ENCODE results near the gene ZNF556.
"Not testable (repeated sequence)": the region's sequence is repeated elsewhere in the genome, so short reads cannot be mapped to it uniquely, and the experiment has no call there.

Gene ZNF556

DNA sequence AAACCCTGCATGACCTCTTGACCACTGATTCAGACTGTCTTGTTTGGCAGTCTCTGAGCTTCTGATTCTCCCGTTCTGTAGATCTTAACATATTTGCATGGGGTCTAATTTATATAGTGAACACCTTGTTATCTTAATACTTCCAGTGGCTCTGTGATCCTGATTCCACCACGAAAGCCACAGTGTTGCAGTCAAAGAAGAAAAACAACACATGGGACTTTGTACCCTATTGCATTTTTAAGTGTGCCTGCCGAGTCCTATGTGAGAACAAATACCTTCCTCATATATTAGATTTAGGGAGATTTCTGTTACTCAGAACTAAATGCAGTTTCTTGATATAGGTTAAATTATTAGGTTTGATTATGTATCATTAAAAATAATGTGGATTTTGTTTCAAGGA lies 12.3 kb upstream of the ZNF556 start:
- no peak for DNase-seq

DNA sequence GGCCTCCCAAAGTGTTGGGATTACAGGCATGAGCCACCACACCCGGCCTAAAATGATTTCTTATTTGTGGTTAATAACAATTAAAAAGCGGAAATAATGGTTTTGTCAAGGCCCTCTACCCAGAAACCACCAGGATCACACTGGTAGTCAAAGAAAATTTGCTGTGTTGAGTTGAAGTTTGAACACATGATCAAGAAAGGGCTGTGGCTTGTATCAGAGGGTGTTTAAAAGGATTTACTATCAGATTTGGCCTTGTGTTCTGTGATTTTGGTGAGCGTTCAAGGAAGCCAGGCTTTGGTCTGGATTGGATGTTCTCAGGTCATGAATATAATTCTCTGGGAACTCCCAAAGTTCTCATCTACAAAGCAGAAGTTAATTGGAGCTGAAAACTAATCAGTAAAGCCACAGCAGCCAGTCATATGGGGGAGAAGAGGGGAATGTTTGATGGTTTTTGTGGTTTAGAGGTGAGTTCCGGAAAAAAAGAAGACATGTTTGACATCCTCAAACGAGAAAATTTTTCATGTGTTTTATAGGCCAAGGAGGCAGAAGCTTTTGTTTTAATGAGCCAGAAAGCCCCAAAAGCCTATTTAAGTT lies 10.6 kb upstream of the ZNF556 start:
- no peak for DNase-seq

DNA sequence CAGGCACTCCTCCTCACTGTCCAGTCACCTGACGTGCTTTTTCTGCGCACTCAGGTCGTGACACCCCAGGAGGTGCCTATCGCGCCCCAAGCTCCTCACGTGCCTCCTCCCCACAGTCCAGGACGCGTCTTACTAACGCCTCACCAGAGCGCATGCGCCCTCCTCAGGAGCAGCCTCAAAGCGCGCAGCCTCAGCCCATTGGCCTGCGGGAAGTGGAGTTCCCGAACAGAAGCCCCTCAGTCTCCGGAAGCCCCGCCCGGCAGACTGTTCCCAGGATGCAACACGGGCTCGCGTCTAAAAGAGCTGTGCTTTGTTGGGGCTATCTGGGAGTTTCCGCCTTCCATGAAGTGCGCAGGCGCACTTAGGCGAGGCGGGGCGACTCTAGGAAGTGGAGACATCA lies 8.3 kb upstream of the ZNF556 start:
- no peak for DNase-seq

DNA sequence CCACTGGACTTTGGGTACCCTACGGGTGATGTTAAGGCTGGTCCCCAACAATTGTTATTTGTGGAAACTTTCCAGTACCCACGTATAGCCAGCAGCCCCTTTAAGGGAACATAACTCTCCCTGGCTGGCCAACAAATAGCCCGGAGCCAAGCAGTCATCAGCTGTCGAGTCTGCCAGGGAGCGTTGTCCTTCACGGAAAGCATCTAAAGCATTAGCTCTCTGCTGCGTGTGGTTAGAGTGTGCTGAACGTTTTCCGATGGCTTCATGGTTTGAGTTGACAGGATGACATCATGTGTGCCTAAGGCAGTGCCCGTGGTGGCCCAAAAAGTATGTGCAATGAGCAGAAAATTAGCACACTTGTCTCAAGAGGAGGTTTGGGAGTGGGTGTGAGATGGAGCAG lies 3.3 kb upstream of the ZNF556 start:
- DNase-seq = no peak

- DNase-seq = no peak
Observed at GRCh38 chr19:2865334-2866100, 1.6 kb upstream of the ZNF556 start.

DNA sequence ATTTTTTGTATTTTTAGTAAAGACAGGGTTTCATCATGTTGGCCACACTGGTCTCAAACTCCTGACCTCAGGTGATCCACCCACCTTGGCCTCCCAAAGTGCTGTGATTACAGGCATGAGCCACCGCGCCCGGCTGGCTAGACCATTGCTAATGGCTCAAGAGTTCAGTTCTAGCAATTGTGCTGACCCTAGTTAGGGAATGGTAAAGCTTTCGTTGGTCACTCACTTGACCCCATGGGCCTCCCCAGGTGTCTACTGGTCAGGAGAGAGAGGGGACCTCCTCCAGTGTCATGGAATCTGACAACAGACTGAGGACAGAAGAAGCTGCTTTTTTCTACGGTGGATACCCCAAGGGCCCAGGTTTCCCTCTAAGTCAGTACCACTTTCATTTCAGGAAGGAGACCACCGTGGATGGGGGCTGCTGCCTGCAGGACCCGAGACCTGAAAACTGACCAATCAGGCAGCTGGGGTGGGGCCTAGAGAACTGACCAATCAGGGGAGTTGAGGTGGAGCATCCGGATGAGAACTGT lies 575 bp upstream of the ZNF556 start:
- DNase-seq = no peak

GRCh38 chr19:2869618-2870017 lies 2.5 kb downstream of the ZNF556 start:
- no peak for DNase-seq

DNA sequence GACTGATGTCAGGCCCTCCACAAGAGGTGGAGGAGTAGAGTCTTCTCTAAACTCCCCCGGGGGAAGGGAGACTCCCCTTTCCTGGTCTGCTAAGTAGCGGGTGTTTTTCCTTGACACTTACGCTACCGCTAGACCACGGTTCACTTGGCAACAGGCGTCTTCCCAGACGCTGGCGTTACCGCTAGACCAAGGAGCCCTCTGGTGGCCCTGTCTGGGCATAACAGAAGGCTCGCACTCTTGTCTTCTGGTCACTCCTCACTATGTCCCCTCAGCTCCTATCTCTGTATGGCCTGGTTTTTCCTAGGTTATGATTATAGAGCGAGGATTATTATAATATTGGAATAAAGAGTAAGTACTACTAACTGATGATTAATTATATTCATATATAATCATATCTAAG lies 5.0 kb downstream of the ZNF556 start:
- not testable (repeated sequence) for DNase-seq

DNA sequence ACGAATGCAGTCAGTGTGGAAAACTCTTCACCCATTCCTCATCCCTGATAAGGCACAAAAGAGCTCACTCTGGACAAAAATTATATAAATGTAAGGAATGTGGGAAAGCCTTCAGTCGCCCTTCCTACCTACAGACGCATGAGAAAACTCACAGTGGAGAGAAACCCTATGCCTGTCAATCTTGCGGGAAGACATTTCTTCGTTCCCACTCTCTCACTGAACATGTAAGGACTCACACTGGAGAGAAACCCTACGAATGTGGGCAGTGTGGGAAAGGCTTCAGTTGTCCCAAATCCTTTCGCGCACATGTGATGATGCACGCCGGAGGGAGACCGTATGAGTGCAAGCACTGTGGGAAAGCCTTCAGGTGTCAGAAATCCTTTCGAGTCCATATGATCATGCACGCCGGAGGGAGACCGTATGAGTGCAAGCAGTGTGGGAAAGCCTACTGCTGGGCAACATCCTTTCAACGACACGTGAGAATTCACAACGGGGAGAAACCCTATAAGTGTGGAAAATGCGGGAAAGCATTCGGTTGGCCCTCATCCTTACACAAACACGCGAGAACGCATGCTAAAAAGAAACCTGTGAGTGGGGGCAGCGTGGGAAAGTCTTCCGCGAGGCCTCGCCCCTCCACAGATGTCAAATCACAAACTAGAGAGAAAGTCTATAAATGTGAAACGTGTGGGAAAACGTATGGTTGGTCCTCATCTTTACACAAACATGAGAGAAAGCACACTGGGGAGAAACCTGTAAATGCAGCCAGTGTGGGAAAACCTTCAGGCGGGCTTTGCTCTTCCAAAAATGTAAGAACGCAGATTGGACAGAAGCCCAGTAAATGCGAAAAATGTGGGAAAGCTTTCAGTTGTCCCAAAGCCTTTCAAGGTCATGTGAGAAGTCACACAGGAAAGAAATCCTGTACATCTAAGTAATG lies 10.5 kb downstream of the ZNF556 start:
- DNase-seq = no peak

DNA sequence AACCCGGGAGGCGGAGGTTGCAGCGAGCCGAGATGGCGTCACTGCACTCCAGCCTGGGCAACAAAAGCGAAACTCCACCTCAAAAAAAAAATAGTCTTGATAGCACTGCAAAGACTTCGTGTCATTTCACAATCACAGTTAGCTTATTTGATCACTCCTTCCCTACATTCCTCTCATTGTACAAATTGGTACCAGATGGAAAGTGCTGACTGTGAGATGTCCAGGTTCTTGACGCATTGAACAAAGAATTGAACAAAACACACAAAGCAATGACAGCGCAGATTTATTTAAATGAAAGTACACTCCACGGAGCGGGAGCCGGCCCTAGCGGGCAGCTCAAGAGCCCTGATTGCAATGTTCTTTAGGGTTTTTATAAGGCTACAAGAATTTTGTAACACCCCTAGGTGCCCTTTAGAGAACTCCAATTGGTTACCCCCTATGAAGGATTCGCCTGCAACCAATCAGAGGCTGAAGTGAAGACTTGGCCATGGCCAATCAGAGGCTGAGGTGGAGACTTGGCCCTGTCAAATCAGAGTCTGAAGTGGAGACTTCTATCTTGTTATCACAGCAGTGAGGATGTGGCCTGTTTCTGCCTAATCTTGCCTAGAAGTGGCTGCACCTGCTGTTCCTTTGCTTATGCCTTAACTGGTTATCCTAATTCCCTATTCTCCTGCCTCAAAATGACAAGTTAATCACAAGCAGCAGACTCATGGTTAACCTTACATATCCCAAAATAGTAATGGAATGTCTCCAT lies 16.7 kb downstream of the ZNF556 start:
- no peak for DNase-seq

DNA sequence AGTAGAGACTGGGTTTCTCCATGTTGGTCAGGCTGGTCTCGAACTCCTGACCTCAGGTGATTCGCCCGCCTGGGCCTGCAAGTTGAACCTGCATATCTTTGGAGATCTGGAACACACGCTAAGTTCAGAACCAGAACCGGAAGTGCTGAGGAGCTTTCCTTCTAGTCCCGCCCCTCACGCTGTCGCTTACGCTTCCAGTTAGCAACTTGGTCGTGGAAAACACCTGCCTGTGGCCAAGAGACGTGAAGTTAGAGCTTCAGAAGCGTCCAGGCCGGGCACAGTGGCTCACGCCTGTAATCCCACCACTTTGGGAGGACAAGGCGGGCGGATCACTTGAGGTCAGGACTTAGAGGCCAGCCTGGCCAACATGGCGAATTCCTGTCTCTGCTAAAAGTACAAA lies 18.6 kb downstream of the ZNF556 start:
- DNase-seq = no peak

DNA sequence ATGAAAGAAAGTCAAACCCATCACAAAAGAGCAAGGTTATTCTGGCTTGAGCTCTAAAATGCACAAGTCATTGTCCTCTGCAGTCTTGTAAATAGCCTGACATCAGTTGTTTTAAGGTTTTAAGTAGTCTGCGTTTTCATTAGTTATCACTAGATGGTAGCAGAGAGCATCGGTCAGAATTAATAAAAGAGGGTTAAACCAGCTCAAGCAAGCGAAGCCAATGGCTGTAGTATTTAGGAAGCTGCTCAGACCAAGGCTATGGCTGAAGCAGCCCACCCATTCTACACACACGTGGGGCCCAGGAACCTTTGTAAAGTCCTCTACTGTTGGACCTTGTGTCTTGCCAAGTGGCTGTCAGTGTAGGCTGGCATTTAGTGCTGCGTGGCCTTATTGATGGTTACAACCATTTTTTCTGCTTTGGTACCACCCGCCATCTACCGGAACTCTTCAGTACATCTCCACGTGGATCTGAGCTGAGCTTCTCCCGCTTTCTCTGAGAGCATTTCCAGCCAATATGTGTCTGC lies 20.3 kb downstream of the ZNF556 start:
- DNase-seq = peak; percentile 38

DNA sequence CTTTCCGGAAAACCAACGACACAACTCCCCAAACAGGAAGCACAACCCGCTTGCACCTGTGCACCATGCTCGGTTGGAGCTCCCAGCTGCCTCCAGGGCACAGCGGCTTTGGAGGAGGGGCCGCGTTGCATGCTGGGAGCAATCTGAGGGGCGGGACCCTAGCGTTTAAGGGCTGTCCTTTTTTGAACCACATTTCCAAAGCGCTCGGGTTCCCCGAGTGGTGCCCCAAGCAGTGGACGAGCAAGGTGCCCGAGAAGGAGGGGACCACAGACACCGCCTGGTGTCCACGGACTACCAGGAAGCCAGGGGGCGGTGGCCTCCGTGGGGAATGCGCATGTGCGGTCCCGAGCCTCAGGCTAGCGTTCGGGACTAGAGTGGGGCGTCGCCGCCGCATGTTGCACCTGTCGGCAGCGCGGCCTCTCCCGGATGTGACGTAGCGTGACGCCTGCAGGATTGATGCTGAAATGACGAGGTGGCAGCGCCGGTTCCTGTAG lies 21.6 kb downstream of the ZNF556 start:
- DNase-seq = no peak

DNA sequence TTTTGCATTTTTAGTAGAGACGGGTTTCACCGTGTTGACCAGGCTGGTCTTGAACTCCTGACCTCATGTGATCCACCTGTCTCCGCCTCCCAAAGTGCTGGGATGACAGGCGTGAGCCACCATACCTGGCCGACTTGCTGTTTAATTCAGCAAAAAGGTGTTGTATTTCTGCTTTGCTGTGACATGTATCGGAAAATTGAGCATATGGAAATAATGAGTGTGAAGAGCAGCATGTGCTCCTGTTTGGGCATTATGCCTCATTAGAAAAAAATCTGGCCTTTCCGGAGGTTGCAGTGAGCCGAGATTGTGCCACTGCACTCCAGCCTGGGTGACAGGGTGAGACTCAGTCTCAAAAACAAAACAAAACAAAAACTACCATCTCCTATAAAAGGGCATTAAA lies 23.4 kb downstream of the ZNF556 start:
- DNase-seq = not testable (repeated sequence)

DNA sequence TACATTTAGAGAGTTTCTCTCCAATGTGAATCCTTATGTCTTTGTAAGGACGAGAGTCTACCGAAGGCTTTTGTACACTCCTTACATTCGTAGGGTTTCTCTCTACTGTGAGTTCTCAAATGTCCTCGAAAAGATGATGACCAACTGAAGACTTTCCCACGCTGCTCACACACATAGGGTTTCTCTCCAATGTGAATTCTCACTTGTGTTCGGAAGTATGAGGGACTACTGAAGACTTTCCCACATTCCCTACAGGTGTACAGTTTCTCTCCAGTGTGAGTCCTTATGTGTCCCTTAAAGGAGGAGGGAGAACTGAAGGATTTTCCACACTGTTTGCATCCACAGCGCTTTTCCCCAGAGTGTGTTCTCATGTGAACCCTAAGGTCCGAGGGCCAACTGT lies 29.6 kb downstream of the ZNF556 start:
- no peak for DNase-seq

- DNase-seq = peak; percentile 99
Observed at GRCh38 chr19:2900296-2901252, 33.4 kb downstream of the ZNF556 start, which contains the start of gene ZNF57. TSS of gene ZNF57 (plus strand) at chr19:2900928. CDS start at chr19:2901046, 118 bp downstream.

DNA sequence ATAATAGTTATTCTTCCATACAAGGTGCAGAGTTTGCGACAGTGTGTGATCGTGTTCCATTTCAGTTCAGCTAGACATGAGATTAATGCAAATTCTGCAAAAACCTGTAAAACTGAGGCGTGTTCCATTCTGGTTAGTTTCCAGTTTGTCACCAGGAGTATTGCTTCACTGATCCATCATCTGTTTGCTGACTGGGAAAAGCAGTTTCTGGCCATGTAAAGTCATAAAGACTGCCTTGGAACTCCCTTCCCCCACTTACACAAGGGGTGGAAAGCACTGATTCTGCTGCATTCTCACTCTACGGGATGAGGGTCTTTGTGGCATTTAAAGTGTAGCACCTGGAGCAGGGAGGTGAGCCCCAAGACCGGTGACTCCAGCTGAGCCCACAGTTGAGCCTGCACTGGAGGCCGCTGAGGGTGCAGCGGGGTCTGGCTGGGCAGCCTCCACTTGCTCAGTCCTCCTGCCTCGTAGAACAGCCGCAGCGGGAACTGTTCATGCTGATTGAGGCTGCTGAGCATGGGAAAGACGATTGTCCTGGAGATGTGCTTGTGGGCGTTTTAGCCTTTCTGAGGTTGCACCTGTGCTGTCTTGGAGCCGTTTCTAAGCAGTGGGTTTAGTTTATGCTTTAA lies 35.6 kb downstream of the ZNF556 start:
- DNase-seq = no peak

- not testable (repeated sequence) for DNase-seq
Observed at GRCh38 chr19:2903326-2903725, 36.2 kb downstream of the ZNF556 start.

DNA sequence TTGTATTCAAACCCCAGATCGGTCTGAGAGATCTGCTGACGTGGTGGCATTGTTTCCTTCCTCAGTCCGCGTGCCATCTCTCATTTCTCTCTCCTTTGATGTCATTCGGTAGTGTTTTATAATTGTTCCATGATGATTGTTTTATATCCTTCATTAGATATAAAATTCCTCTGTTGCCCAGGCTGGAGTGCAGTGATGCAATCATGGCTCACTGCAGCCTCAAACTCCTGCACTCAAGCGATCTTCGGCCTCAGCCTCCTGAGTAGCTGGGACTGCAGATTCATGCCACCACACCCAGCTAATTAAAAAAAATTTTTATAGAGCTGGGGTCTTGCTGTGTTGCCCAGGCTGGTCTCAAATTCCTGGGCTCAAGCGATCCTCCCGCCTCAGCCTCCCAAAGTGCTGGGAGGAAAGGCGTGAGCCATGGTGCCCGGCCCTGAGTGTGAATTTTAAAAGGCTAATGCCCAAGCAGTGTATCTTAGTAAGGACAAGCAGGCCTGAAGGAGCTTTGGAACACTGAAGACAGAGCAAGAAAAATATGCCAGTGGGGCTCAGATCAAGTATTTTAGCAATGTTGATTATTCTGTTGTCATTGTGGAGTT lies 38.9 kb downstream of the ZNF556 start:
- DNase-seq = no peak

- no peak for DNase-seq
Observed at GRCh38 chr19:2906631-2907195, 39.6 kb downstream of the ZNF556 start.

Data from fibroblast of skin of right biceps (primary cell).